Brain microvascular endothelial cell (primary cell): Measurements from ENCODE around the gene INPP4B.

Experiments used
- DNase-seq: peaks from one replicate; pipeline ENCODE4 v3.0.0-alpha.2; 2020
- H3K27ac ChIP-seq: fragments of 250-450 bp; sonication (Bioruptor Pico); 2 replicates; pipeline ENCODE4 v1.5.1; 2020; ENCODE audit warnings: mild to moderate bottlenecking, moderate library complexity
- H3K27me3 ChIP-seq: fragments of 250-450 bp; sonication (Bioruptor Pico); replicated peaks from 2 replicates; pipeline ENCODE4 v1.5.1; 2020; ENCODE audit warnings: mild to moderate bottlenecking
- H3K36me3 ChIP-seq: fragments of 250-450 bp; sonication (Bioruptor Pico); replicated peaks from 2 replicates; pipeline ENCODE4 v1.5.1; 2020; ENCODE audit warnings: mild to moderate bottlenecking
- H3K4me3 ChIP-seq: 2 replicates; pipeline ENCODE4 v1.5.1; 2011; ENCODE audit warnings: low read depth, mild to moderate bottlenecking, control low read depth, low read length, moderate library complexity
- in situ Hi-C: cut with HindIII; loops from 2 replicates; pipeline ENCODE4 v1.10.0; 2017; ENCODE audit warnings: low sequenced_read_pairs, low pct_ligation_motif_present
- TF ChIP-seq, protein P1 (sequence below): IDR thresholded peaks from 2 replicates; pipeline ENCODE4 v1.5.1; 2011; ENCODE audit warnings: low read depth, mild to moderate bottlenecking, moderate library complexity, low read length, control low read depth, inconsistent platforms; ENCODE audit errors: missing control alignments

The INPP4B gene

DNA sequence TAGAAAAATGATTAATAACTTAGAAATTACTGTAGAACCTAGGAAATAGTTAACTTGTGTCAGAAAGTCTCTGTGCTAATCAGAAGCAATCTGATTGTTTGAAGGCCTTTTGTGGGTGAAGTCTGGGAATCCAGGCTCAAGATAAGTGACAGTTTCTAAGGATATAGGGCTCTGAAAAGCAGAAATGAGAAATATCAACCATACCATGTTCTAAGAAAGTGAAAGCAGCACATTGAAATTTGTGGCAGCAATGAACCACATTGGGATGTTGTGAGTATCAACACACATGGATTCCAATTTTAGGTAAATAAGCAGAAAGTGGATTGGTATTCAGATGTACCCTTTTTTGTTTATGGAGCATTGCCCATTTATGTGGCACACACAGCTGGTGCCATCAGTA is 745.2 kb downstream of the INPP4B start:
- H3K4me3 ChIP-seq = no peak overlapping the region
- in situ Hi-C loops = no loop called here
- no peak for DNase-seq
- TF ChIP-seq, protein P1, sequence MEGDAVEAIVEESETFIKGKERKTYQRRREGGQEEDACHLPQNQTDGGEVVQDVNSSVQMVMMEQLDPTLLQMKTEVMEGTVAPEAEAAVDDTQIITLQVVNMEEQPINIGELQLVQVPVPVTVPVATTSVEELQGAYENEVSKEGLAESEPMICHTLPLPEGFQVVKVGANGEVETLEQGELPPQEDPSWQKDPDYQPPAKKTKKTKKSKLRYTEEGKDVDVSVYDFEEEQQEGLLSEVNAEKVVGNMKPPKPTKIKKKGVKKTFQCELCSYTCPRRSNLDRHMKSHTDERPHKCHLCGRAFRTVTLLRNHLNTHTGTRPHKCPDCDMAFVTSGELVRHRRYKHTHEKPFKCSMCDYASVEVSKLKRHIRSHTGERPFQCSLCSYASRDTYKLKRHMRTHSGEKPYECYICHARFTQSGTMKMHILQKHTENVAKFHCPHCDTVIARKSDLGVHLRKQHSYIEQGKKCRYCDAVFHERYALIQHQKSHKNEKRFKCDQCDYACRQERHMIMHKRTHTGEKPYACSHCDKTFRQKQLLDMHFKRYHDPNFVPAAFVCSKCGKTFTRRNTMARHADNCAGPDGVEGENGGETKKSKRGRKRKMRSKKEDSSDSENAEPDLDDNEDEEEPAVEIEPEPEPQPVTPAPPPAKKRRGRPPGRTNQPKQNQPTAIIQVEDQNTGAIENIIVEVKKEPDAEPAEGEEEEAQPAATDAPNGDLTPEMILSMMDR = no peak
- no peaks in the 10 kb centered on the region for H3K36me3 ChIP-seq
- no peak overlapping the region for H3K27ac ChIP-seq
- H3K27me3 ChIP-seq = no peaks in the 10 kb centered on the region

DNA sequence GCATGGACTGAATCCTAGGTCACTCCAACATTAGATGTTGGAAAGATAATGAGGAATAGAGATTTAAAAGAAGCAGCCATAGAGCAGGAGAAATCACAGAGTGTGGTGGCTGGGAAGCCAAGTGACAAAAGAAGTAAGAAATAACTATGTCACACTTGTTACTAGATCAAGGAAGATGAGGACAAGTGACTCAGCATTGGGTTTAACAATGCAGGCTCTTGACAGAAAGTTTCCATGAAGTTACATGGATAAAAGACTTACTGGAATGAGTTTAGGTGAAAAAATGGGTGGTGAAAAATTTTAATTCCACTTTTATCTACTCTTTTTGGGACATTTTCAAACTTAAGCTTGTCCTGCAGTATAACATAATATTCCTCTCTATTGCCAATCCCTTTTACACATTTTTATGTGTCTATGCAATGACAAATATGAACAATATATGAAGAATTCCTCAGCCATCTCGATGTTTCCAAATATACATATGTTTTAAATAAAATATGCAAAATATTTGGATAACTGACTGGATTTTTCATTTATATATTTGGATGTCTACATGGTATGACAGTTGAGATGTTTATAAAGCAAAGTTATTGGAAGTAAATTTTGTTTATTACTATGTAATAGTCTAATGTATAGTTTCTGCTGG is 747.1 kb downstream of the INPP4B start:
- in situ Hi-C loops = no loop called here
- Histone ChIP-seq H3K4me3 (no peak overlapping the region), H3K27me3 (no peaks in the 10 kb centered on the region), H3K27ac (no peak overlapping the region), H3K36me3 (no peaks in the 10 kb centered on the region)
- no peak for DNase-seq
- TF ChIP-seq, protein P1 = no peak

DNA sequence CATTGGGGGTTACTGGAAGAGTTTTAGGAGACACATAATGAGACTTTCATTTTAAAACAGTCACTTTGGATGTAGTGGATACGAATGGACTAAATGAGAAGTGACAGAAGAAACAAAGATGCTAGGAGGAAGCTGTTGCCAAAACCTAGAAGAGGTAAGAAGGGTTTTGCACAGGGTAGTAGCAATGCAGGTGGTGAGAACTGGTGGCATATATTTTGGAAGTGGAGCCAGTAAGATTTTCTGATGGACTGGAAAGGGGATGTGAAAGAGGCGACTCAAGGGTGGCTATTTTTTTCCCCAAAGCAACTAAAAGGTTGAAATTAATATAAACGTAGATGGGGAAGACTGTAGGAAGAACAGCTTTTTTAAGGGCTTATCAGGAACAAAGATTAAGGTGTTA is 747.7 kb downstream of the INPP4B start:
- TF ChIP-seq, protein P1 = no peak
- Histone ChIP-seq H3K27ac (no peak overlapping the region), H3K27me3 (no peaks in the 10 kb centered on the region), H3K4me3 (no peak overlapping the region), H3K36me3 (no peaks in the 10 kb centered on the region)
- no peak for DNase-seq
- in situ Hi-C loops = no loop called here

DNA sequence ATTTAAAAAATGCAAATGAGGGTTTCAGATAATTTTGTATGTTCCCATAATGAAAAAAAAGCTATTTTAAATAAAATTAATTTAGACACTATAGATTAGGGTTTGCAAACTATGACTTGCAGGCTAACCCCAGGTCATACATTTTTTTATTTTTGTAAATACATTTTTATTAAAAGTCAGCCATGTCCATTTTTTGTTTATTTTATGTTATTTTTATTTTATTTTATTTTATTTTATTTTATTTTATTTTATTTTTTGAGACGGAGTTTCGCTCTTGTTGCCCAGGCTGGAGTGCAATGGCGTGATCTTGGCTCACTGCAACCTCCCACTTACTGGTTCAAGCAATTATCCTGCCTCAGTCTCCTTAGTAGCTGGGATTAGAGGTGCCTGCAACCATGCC is 749.1 kb downstream of the INPP4B start:
- no peak for DNase-seq
- no peaks in the 10 kb centered on the region for H3K36me3 ChIP-seq
- in situ Hi-C loops = no loop called here
- no peak overlapping the region for H3K27ac ChIP-seq
- TF ChIP-seq, protein P1 = no peak
- H3K4me3 ChIP-seq = no peak overlapping the region
- H3K27me3 ChIP-seq = no peaks in the 10 kb centered on the region

DNA sequence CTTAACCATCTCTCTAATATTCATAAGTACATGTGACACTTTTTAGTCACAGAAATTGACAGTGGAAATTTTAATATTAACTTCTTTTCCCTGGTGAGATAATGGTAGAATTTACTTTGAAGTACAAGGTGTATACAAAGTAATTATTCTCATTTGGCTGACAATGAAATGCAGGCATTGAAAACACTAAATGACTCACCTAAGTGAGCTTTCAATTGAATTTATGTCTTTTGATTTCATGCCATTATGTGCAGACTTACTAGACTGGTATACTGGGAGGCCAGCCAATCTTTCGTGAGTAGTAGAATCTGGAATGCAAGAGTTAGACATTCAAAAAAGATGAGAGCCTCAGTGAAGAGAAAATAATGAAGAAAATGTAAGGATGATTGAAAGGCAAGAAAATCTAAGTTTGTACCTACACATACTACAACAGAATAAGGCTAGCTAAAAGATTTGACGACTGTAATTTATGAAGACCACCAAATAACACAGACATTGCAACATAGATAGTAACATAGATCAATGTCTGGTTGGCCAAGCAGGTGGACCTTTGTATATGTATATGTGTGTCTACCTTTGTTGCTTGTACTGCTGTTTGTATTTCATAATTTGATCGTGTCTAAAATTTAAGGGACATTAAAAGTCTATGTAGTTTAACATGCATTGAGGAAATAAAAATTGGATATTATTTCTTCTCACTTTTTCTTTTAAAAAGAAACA is 750.1 kb downstream of the INPP4B start:
- DNase-seq = peak; percentile 95
- H3K36me3 ChIP-seq = no peaks in the 10 kb centered on the region
- TF ChIP-seq, protein P1 = no peak

More for the DNA sequence above, 750.1 kb downstream of the INPP4B start:
- Histone ChIP-seq H3K4me3 (no peak overlapping the region), H3K27me3 (no peaks in the 10 kb centered on the region), H3K27ac (peak overlapping the region; percentile 47)
- in situ Hi-C loops = no loop called here
